ENCODE results near the gene PTPN11.

GRCh38 chr12:112486361-112486760 lies 67.6 kb downstream of the PTPN11 start:
- no peak for TF ChIP-seq SUZ12 (IDR thresholded peaks at IDR 0.05; ENCODE audit: extremely low read depth, insufficient read depth, insufficient read length)
- TF ChIP-seq ZNF274 (IDR thresholded peaks at IDR 0.05; ENCODE audit: low read depth, low read length) = no peak

Measured in NT2/D1 (cell line).